NCI-H82 (cell line): ENCODE data around the gene GNAI1.

Experiments
- DNase-seq: peaks from one replicate; lab custom pipeline; 2025; lab: John Stamatoyannopoulos, UW

The GNAI1 gene

DNA sequence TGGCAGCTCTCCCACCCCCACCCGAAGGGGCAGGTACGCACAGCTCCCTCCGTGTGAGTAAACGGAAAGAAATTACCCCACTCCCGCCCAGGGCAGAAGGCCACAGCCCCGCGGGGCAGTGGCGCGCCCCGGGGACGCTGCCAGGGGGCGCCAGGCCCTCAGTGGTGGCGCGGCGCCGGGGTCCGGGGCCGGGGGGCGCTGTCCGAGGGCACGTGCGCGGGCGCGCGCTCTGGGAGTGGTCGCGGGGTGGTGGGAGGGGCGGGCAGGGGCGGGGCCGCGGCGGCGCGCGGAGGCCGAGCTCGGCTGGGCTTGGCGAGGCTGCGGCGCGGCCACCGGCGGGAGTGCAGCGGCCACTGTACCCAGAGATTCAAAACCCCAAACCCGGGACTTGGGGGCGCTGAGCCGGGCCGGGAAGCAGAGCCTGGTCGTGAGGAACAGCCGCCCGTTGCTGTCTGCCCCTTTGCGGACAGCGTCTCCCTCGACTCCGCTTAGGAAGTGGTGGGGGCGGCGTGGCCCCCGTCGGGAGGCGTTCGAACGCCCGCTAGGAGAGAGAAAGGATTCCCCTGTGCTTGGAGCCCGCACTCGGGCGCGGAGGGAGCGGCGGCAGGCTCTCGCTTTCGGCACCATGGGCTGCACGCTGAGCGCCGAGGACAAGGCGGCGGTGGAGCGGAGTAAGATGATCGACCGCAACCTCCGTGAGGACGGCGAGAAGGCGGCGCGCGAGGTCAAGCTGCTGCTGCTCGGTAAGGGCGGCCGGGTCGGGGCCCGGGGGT, at the start of gene GNAI1:
Gene GNAI1 (plus strand): TSS at position 296 of the 773 bp plus-strand sequence. CDS start 330 bp downstream, at position 626.
- DNase-seq, result peak; percentile 84

DNA sequence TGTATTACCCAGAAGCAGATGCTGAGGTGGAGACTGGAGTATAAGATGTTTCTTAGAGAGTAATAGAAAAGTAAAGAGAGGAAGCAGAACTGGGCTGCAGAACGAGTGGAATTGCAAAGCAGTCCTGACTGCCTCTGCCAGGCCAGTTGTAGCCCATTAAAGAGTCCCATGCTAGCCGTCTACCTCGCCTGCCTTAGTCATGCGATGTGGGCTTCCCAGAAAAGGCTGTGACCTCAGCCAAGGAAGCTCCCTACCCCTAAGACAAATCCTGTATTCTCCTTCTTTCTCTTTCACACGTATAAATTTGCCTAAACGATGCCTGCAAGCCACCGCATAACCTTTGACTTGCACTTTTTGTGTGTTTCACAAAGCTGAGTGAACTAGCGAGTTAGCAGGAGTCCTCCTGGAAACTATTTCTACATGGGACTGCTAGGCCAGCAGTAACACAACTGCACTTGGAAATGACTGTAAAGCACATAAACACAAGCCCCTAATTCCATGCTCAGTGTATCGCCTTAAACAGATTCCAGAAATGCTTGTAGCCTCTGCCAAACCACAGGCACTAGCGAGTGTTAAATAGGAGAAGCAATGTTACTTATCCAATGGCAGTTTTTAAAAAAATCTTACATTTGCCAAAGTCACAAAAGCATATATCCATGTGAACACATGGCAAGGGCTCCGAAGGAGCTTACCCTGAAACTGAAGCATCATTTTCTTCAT, 47.4 kb upstream of the GNAI1 start:
- DNase-seq, result no peak

DNA sequence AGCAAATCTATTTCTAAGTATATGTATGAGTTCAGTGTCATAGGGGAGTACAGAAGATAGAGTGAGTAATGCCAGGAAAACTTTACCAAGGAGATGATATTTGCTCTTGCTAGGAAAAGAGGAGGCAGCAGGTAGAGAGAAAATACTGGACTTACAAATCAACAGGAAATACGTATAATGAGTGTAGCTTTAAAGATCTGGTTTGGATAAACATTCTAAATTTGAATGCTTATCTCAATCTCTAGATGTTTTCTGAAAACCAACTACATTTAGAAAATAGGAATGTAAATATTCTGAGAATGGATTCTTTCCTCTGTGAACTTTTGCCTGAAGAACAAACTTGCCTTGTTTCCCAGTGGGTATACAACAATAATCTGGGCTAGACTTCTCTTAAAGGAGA, 46.9 kb upstream of the GNAI1 start:
- no peak for DNase-seq

DNA sequence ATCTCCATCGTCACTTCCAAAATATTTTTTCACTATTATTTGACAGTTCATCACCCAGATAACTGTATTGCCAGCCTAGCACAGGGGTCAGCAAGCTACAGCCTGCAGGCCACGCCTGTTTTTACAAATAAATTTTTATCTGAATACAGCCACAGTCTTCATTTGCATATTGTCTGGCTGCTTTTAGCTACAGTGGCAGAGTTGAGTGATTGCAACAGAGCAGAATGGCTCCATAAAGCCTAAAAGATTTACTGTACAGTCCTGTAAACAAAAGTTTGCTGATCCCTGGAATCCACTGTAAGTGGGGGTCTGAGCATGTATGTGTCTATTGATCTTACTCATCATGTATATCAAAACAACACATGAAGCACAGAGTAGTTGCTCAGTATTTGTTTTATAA, 45.9 kb upstream of the GNAI1 start:
- DNase-seq, result peak; percentile 2

DNA sequence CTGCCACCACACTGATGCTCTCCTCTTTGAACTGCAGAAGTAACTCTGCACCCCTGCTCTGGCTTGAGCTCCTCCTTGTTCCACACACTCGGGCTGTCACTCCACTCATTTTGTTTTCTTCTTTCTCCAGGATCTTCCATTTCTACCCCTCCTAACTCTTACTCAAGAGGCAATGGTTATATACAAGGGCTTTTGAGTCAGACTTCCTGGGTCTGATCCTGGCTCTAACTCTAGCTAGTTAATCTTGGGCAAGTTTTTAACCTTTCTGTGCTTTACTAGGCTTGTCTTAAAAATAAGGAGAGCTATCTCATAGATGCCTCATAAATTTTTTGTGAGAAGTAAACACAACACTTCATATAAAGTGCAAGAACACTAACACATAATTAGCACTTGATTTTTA, 45.3 kb upstream of the GNAI1 start:
- no peak for DNase-seq

DNA sequence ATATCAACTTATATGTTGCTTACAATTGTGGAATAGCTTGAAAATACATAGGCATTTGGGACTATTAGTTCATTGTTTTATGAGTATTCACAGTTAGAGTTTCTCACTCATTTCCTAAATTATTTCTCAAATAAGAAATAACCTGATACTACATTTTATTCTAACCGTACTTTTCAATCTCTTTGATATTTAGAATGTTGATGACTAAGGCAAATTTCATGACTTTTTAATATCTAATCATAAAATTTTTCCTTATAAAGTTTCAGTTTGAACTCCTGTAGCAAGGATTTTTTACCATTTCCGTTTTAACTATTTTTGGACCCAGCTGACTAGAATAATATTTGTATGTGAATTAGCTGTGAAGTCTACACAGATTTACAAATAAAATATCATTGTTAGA, 41.3 kb upstream of the GNAI1 start:
- DNase-seq, result no peak

DNA sequence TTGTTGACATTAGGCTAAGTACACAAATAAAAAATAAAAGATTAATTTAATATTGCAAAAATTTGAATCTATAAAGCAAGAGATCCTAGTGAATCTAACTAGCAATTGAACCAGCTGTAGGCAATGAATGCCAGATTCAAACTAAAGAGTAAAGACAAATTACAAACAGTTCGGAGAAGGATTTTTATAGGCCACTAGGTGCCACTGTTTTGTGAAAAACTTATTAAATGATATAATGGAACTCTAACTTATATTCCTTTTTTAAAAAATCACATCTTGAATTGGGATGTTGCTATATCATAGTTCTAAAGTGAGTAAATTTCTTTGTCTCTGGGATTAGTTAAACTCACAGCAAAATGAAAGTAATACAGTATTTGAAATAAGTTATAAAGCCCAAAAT, 39.1 kb upstream of the GNAI1 start:
- no peak for DNase-seq

DNA sequence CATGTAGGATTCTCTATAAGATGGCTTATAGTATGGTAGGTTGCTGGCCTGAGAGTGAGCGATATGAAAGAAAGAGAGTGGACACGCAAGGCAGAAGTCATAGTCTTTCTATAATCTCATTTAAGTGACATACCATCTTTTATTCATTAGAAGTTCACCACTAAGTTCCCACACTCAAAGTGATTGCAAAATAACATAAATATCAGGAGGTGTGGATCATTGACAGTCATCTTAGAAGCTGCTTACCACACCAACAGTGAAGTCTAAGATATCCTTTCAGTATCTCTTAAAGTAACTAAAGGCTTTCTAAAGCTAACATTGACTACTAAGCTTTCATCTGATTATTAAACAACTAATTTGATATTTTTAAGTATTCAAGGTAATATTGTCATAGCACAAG, 36.9 kb upstream of the GNAI1 start:
- DNase-seq, result no peak

DNA sequence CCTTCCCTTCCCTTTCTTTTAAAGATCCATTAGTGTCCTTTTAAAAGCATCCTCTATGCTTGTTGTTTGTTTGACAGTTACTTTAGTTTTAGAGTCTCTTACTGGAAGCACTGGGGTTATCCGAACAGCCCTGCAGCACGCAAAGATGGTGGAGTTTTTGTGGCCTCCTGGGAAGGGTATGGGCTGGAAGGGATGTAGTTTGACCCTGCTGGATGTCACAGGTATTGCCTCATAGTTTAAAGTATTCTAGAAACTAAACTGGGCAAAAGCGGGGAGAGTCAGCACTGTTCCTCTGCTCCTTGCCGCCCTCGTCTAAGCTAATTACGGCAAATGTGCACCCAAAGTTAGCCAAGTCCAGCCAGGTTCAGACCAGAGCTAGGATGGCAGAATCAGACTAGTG, 35.8 kb upstream of the GNAI1 start:
- DNase-seq, result peak; percentile 23

DNA sequence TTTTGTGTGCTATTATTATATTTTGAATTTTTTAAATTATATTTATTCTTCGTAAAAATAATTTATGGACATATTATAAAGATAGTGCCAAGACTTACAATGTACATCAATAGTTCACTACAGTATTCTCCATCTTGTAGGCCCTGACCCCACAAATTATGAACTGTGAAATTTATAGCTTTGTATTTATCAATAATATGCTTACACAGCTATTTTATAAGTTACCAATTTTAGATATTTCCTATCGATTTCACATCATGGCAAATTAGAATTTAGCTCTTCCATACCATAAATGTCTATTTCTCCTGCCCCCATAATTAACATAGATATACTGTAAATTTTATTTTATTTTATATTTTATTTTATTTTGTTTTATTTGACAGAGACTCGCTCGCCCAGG, 34.4 kb upstream of the GNAI1 start:
- DNase-seq, result no peak

DNA sequence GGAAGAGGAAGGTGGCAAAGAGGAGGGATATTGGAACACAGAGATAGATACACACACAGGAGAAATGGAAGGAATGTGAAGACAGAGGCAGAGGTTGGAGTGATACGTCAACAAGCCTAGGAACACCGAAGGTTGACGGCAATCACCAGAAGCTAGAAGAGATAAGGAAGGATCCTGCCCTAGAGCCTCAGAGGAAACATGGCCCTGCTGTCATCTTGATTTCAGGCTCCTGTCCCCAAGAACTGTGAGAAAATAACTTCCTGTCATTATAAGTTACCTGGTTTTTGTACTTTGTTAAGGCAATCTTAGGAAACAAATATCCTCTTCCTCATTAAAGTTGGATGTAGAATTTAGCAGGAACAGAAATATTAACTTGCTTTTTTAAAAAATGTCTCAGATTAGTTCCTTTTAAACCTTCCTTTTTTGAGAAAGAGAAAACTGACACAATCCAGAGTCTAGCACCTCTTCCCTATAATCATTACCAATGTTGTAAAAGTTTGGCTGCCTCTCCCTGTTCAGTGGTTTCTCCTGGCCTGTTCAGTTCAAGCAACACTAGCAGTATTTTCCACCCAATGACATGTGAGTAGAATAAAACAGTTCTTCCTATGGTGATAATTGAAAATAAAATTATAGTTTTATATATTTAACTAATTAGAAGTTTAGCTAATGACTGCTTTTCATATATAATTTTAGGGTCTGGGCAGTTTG, 28.8 kb upstream of the GNAI1 start:
- no peak for DNase-seq

DNA sequence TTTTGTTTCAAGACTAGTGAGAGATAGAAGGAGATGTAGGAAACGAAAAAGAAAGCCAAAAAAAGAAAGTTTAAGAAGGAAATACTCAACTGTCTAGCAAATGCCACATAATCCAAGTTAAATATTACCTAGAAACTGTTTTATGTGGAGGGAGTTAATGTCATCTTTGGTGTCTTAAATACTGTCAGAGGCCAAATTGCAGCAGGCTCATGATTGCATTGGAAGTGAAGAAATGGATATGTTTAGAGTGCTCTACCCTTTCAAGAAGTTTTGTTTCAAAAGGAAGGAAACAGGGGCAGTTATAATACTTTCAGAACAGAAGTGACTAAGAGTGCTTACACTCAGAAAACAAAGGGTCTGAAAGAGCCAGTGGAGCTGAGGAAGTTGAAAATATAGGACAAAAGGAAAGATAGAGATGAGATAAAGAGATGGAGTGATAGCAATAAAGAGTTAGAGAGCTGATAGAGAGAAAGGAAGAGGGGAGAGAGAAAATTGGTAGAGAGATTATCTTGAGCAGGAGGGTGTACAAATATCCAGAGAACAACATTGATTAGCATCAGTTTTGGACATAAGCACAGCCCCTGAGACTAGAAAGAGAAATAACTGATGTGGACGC, 28.0 kb upstream of the GNAI1 start:
- no peak for DNase-seq

DNA sequence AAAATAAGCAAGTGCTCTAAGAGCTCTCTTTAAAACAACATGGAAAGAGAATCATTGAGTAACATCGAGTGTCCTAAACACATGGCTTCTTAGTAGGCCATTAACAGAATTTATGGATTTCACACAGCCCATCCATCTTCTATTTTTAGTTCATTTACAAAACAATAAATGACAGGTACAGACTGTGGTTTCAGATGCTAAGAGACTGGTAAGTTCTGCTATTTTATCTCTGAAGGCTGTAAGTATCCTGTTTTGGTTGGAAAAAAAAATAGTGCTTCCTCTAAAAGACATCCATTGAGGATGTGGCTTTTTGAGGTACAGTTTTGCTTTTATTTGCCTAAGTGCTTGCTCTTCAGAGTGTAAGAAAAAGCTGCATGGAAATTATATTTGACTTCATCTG, 27.4 kb upstream of the GNAI1 start:
- DNase-seq, result no peak

DNA sequence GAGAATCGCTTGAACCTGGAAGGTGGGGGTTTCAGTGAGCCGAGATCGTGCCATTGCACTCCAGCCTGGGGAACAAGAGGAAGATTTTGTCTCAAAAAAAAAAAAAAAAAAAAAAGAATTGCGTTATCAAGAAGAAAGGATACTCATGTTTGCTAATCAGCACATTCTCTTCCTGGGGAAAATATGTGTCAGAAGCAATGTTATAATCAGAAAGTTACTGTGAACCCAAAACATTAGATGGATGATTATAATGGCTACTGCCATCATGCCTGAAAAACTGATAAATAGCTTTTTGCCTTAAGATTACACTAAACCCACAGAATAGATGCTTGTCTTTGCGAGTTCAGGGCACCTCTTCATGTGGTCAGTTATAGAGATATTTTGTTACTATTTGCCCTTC, 24.3 kb upstream of the GNAI1 start:
- no peak for DNase-seq

DNA sequence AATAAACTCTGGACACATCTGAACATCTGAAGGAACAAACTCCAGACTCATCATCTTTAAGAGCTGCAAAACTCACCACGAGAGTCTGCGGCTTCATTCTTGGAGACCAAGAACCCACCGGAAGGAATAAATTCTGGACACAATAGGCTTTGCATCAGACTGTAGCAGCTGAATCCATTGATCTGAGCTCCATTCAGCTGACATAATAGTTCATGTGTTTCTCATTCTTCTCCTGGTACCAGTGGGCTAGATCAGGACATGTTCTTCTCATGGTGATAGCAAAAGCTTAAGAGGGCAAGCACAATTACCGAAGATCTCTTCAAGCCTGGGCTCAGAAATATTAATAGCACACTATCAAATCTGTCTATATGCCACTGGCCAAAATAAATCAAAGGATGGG, 20.5 kb upstream of the GNAI1 start:
- no peak for DNase-seq

DNA sequence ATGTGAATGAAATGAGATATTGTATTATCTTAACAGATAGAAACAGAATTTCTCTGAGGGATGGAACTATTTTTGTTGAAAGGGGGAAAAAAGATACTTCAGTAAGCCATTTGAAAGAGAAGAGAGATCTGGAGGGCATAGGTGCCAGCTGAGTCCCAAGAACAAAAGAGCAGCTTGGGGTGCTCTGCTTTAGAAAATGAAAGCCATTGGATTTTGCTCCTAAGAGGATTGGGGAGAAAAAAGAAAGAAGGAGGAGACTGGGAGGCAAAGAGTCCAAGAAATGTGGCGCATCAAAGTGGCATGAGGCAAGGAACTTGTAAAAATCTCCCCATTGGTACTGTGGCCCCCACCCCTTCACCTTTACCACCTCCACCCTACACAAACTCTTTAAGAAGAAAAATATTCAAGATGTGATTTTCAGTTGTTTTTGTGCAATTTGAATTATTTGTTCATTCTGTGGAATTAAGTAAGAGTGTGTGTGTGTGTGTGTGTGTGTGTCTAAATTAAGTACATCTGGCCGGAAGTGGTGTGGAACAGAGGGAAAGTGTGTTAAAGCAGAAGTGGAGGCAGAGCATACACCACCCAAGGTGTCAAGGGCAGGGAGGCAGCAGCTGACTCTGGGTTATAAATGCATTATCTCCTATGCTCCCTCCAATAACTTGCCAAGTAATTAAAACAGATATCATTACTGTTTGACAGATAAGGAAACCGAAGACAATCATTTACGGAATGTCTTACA, 9.9 kb upstream of the GNAI1 start:
- no peak for DNase-seq

DNA sequence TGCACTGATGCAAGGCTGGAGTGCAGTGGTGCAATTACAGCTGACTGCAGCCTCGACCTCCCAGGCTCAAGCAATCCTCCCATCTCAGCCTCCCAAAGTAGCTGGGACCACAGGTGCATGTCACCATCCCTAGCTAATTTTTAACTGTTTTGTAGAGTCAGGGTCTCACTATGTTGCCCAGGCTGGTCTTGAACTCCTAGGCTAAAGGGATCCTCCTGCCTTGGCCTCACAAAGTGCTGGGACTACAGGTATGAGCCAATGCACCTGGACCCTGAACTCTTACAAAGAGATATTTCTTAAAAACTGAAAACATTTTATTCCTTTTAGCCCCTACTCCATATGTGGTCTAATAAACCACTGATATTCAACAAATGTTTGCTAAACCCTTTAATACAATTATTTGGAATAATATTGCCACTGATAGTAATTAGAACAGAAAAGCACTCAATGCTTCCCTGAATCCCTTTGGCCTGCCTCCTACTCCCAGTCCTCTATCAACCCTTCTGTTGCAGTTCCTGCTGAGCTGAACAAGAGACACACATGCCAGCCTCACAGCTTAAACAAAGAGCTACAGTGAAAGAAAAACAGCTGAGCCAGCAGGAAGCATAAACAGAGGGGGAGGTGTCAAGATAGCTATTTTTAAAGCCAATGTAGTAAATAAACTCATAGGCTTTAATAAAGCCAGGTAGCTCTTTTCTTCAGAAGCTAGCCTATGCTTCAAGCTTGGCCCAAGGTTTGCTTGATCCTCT, 7.0 kb upstream of the GNAI1 start:
- no peak for DNase-seq

DNA sequence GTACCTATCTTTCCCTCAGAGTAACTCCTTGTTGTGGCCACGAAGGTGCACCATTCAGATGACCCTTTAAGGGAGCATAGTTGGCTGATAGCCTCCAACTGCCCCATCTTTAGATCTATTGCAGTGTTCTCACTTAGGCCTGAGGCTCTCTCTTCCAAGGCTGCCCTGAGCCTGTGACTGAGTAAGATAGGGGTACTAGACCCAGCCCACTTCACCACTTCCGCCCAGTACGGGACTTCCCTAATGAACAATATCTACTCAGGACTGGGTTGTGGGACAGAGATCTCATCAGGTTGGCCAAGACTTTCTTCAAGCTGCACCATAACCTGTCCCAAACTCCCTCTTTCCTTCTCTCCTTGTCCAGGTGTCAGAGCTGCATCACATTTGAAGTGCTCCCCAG, 5.7 kb upstream of the GNAI1 start:
- no peak for DNase-seq

DNA sequence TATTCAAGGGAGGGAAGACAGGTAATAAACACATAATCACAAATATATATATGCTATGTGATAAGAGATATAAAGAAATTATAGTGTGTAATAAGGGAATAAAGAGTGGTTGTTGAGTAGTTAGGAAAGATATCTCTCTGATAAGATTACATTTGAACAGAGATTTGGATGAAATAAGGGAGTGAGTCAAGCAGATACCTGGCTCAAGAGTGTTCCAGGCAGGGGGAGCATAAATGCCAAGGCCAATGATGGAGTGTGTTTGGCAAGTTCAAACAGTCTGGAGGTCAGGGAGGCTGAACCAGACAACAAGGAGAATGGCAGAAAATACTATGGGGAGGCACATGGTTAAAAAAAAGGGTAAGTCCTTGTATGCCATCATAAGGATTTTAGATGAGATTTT, 4.8 kb upstream of the GNAI1 start:
- DNase-seq, result no peak

DNA sequence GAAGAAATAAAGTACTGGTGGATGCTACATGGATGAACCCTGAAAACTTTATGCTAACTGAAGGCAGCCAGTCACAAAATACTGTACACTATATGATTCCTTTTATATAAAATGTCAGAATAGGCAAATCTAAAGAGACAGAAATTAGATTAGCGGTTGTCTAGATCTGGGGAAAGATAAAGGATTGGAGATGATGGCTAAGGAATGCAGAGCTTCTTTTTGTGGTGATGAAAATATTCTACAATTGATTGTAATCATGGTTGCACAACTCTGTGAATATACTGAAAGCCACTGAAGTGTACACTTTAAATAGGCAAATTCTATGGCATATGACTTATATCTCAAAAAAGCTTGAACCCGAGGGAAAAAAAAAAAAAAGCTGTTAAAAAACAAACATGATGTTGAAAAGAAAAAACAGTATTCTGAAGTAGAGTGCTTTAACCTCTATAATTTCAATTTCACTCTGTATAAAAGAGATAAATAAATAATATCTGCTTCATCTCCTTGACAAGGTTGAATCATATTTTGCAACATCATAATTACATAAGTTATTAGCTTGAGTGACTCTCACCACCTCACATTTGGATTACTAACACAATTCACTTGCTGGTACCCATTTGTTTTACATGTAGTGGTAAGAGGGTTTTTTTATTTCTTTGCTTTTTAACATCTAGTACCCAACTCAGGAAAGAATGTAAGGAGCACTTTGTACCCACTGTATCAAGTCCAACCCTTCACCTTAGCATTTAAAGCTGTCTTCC, 2.8 kb upstream of the GNAI1 start:
- DNase-seq, result no peak
